ENCODE measurements around the gene LPAR1. TPM values are rescaled to one million over a fixed set of nuclear protein-coding genes. Genes with fewer than 3 reads are reported as not detected.

LPAR1 gene
- total RNA-seq, 1 donor from 2014 or later, result 36.0 TPM

DNA sequence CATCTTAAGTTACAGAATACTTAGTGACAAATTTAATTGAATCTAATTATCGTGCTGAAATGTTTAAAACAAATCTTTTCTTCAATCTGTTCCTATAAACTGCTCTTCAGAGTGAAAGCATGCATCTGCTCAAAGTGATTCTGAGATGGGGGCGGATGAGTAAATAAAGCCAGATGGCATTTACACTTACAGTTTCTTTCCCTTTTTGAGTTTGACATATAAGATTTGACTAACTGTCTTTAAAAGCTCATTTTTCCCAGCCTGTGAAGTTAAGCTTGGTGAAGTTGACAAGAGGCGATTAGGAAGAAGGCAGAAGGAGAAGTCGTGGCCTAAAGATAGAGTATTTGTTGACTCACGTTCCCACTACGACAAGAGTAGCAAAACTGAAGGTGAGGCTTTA is 137.4 kb downstream of the LPAR1 start:
- Histone ChIP-seq H3K9ac (no peak overlapping the region), H3K79me2 (ENCODE audit: low read depth) (no peaks in the 10 kb centered on the region), H2AFZ (replicated peaks) (no peak overlapping the region), H4K20me1 (ENCODE audit: low read depth) (no peaks in the 10 kb centered on the region), H3K36me3 (no peaks in the 10 kb centered on the region), H3F3A (ENCODE audit: low read depth) (no peaks in the 10 kb centered on the region), H3K9me3 (ENCODE audit: low read depth) (no peaks in the 10 kb centered on the region), H3K4me2 (no peak overlapping the region), H3K4me3 (no peak overlapping the region), H3K27ac (no peak overlapping the region), H3K27me3 (no peaks in the 10 kb centered on the region), H3K4me1 (no peaks in the 10 kb centered on the region)
- no peak for DNase-seq (ENCODE audit: low spot score)
- Mint-ChIP-seq H3K27ac (no peak overlapping the region), H3K4me3 (no peak overlapping the region), H3K27me3 (ENCODE audit: insufficient read depth, low read depth) (no peaks in the 10 kb centered on the region), H3K36me3 (peaks cover 18% of the 10 kb centered on the region), H3K4me1 (no peaks in the 10 kb centered on the region), H3K9me3 (peaks cover 24% of the 10 kb centered on the region)
- TF ChIP-seq, protein P1, sequence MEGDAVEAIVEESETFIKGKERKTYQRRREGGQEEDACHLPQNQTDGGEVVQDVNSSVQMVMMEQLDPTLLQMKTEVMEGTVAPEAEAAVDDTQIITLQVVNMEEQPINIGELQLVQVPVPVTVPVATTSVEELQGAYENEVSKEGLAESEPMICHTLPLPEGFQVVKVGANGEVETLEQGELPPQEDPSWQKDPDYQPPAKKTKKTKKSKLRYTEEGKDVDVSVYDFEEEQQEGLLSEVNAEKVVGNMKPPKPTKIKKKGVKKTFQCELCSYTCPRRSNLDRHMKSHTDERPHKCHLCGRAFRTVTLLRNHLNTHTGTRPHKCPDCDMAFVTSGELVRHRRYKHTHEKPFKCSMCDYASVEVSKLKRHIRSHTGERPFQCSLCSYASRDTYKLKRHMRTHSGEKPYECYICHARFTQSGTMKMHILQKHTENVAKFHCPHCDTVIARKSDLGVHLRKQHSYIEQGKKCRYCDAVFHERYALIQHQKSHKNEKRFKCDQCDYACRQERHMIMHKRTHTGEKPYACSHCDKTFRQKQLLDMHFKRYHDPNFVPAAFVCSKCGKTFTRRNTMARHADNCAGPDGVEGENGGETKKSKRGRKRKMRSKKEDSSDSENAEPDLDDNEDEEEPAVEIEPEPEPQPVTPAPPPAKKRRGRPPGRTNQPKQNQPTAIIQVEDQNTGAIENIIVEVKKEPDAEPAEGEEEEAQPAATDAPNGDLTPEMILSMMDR (IDR thresholded peaks at IDR 0.05), result no peak
- TF ChIP-seq EZH2phosphoT487 (IDR thresholded peaks at IDR 0.05) (no peak), EZH2 (IDR thresholded peaks at IDR 0.05) (no peak)

DNA sequence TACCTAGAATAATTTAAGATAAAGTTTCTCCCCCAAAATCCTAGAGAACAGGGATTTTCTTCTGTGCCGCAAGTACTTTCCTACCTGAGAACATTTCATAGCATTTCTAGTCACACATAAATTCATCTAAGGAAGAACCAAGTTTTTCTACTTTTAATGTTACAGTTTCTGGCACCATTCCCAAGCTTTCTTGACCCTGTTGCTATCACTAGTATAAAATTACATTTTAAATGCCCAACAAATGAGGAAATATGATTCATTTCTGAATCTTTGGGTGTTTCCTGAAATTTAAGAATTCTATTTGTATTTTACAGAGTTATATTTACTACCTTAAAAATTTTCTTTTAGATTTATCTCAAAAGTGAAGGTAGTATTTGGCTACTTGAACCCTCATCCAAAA is 137.8 kb downstream of the LPAR1 start:
- no peak for DNase-seq (ENCODE audit: low spot score)
- Histone ChIP-seq H2AFZ (replicated peaks) (no peak overlapping the region), H3K9me3 (ENCODE audit: low read depth) (no peaks in the 10 kb centered on the region), H3K79me2 (ENCODE audit: low read depth) (no peaks in the 10 kb centered on the region), H3K36me3 (no peaks in the 10 kb centered on the region), H3K9ac (no peak overlapping the region), H3K27ac (no peak overlapping the region), H4K20me1 (ENCODE audit: low read depth) (no peaks in the 10 kb centered on the region), H3K4me2 (no peak overlapping the region), H3K4me1 (no peaks in the 10 kb centered on the region), H3K27me3 (no peaks in the 10 kb centered on the region), H3F3A (ENCODE audit: low read depth) (no peaks in the 10 kb centered on the region), H3K4me3 (no peak overlapping the region)
- H3K27ac Mint-ChIP-seq, result no peak overlapping the region
- H3K36me3 Mint-ChIP-seq, result peaks cover 18% of the 10 kb centered on the region
- H3K4me1 Mint-ChIP-seq, result no peaks in the 10 kb centered on the region
- no peak for TF ChIP-seq EZH2 (IDR thresholded peaks at IDR 0.05)
- TF ChIP-seq, protein P1 (IDR thresholded peaks at IDR 0.05), result no peak
- no peak overlapping the region for H3K4me3 Mint-ChIP-seq
- H3K9me3 Mint-ChIP-seq, result peaks cover 24% of the 10 kb centered on the region
- no peaks in the 10 kb centered on the region for H3K27me3 Mint-ChIP-seq (ENCODE audit: insufficient read depth, low read depth)

DNA sequence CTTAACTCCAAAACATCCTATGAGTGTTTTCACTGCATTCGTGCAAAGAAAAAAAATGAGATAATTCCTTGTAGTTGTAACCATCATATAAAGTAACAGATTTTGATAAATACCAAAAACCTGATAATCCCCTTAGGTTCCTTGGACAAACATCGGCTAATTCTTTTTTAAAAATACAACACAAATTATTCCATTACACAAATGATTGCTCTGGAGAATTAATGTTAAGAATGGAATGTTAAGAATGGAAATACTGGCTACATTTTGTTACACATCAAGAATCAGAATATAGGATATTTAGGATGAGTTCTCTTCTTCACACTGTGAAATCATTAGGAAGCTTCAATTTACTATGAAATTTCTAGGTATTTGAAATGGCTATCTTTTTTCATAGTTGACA is 139.4 kb downstream of the LPAR1 start:
- no peak overlapping the region for H3K9ac ChIP-seq
- no peaks in the 10 kb centered on the region for H3K36me3 ChIP-seq
- TF ChIP-seq EZH2 (IDR thresholded peaks at IDR 0.05), result no peak
- TF ChIP-seq, protein P1 (IDR thresholded peaks at IDR 0.05), result no peak
- TF ChIP-seq EZH2phosphoT487 (IDR thresholded peaks at IDR 0.05), result no peak
- Mint-ChIP-seq H3K27me3 (ENCODE audit: insufficient read depth, low read depth) (no peaks in the 10 kb centered on the region), H3K27ac (no peak overlapping the region), H3K4me1 (no peaks in the 10 kb centered on the region), H3K4me3 (no peak overlapping the region), H3K9me3 (peaks cover 24% of the 10 kb centered on the region), H3K36me3 (peaks cover 15% of the 10 kb centered on the region)
- H4K20me1 ChIP-seq (ENCODE audit: low read depth), result no peaks in the 10 kb centered on the region
- no peak for DNase-seq (ENCODE audit: low spot score)
- no peaks in the 10 kb centered on the region for H3K9me3 ChIP-seq (ENCODE audit: low read depth)
- H3K4me3 ChIP-seq, result no peak overlapping the region
- no peak overlapping the region for H3K4me2 ChIP-seq
- H3K27me3 ChIP-seq, result no peaks in the 10 kb centered on the region
- H3K27ac ChIP-seq, result no peak overlapping the region
- no peaks in the 10 kb centered on the region for H3F3A ChIP-seq (ENCODE audit: low read depth)
- H3K4me1 ChIP-seq, result no peaks in the 10 kb centered on the region
- no peak overlapping the region for H2AFZ ChIP-seq (replicated peaks)
- H3K79me2 ChIP-seq (ENCODE audit: low read depth), result no peaks in the 10 kb centered on the region
